GM23338 (cell line): ENCODE measurements around the gene TEN1. TPM values are rescaled to one million over a fixed set of nuclear protein-coding genes. Genes with fewer than 3 reads are reported as not detected.

ENCODE experiments used
- ATAC-seq: fragments of 200-7000 bp; cut with Tn5 transposase; 3 replicates; pipeline ENCODE4 v1.9.1; 2020
- DNase-seq: peaks from one replicate; pipeline ENCODE4 v3.0.0-alpha.2; 2015; ENCODE audit warnings: low spot score
- H2AFZ ChIP-seq: fragments of 200-600 bp; sonication (generic); 2 replicates; pipeline ENCODE4 v1.8.0; 2016; ENCODE audit warnings: antibody characterized with exemption, mild to moderate bottlenecking, moderate library complexity
- H3F3A ChIP-seq: fragments of 200-600 bp; sonication (generic); replicated peaks from 2 replicates; pipeline ENCODE4 v1.8.0; 2017; ENCODE audit warnings: antibody characterized with exemption, mixed run types, low read depth
- H3K27ac ChIP-seq: fragments of 200-600 bp; sonication (generic); 2 replicates; pipeline ENCODE4 v1.6.1; 2016; ENCODE audit warnings: low read depth
- H3K27me3 ChIP-seq: fragments of 200-600 bp; sonication (generic); 2 replicates; pipeline ENCODE4 v1.8.0; 2016; ENCODE audit warnings: mild to moderate bottlenecking, mixed run types, moderate library complexity; ENCODE audit not compliant: insufficient read depth
- H3K36me3 ChIP-seq: fragments of 200-600 bp; sonication (generic); 2 replicates; pipeline ENCODE4 v1.8.0; 2016; ENCODE audit warnings: mild to moderate bottlenecking; ENCODE audit not compliant: insufficient read depth
- H3K4me1 ChIP-seq: fragments of 200-600 bp; sonication (generic); 2 replicates; pipeline ENCODE4 v1.8.0; 2016; ENCODE audit warnings: mild to moderate bottlenecking, moderate library complexity; ENCODE audit not compliant: insufficient read depth
- H3K4me2 ChIP-seq: fragments of 200-600 bp; sonication (generic); 2 replicates; pipeline ENCODE4 v1.7.1; 2017; ENCODE audit warnings: mixed run types
- H3K4me3 ChIP-seq: fragments of 200-600 bp; sonication (generic); 2 replicates; pipeline ENCODE4 v1.6.1; 2016; ENCODE audit warnings: mixed run types
- H3K79me2 ChIP-seq: fragments of 200-600 bp; sonication (generic); replicated peaks from 2 replicates; pipeline ENCODE4 v1.8.0; 2017; ENCODE audit warnings: mild to moderate bottlenecking; ENCODE audit not compliant: insufficient read depth
- H3K9me2 ChIP-seq: fragments of 200-600 bp; sonication (generic); 2 replicates; pipeline ENCODE4 v1.8.0; 2017; ENCODE audit not compliant: insufficient read depth
- H4K20me1 ChIP-seq: fragments of 200-600 bp; sonication (generic); replicated peaks from 2 replicates; pipeline ENCODE4 v1.8.0; 2017; ENCODE audit warnings: mild to moderate bottlenecking; ENCODE audit not compliant: insufficient read depth
- H3K27ac Mint-ChIP-seq: 2 replicates; pipeline ENCODE4 v1.8.0; 2020; ENCODE audit warnings: inconsistent platforms, mild to moderate bottlenecking, moderate library complexity, mixed read lengths
- H3K27me3 Mint-ChIP-seq: 3 replicates; pipeline ENCODE4 v1.8.0; 2022; ENCODE audit warnings: low read depth, mild to moderate bottlenecking, moderate library complexity, mixed read lengths, inconsistent platforms; ENCODE audit not compliant: insufficient read depth, poor library complexity
- H3K36me3 Mint-ChIP-seq: 3 replicates; pipeline ENCODE4 v1.8.0; 2021; ENCODE audit warnings: low read depth, mild to moderate bottlenecking, inconsistent platforms, moderate library complexity, mixed read lengths
- H3K4me1 Mint-ChIP-seq: 3 replicates; pipeline ENCODE4 v1.8.0; 2020; ENCODE audit warnings: mild to moderate bottlenecking, inconsistent platforms, mixed read lengths
- H3K4me3 Mint-ChIP-seq: 3 replicates; pipeline ENCODE4 v1.8.0; 2021; ENCODE audit warnings: moderate library complexity, mild to moderate bottlenecking, inconsistent platforms, mixed read lengths
- H3K9me3 Mint-ChIP-seq: 3 replicates; pipeline ENCODE4 v1.8.0; 2020; ENCODE audit warnings: moderate library complexity, mild to moderate bottlenecking, inconsistent platforms, mixed read lengths
- CREB1 ChIP-seq: fragments of 250-450 bp; sonication (Bioruptor Pico); IDR thresholded peaks from 2 replicates; pipeline ENCODE4 v1.5.0; 2020; ENCODE audit warnings: low read depth, mild to moderate bottlenecking, moderate library complexity
- EZH2 ChIP-seq: fragments of 200-600 bp; sonication (generic); IDR thresholded peaks from one replicate; pipeline ENCODE4 v1.8.0; 2017; ENCODE audit warnings: antibody characterized with exemption, mild to moderate bottlenecking, low read depth; ENCODE audit not compliant: unreplicated experiment
- EZH2phosphoT487 ChIP-seq: fragments of 200-600 bp; sonication (generic); IDR thresholded peaks from one replicate; pipeline ENCODE4 v1.8.1; 2018; ENCODE audit warnings: antibody characterized with exemption; ENCODE audit not compliant: unreplicated experiment
- JUNB ChIP-seq: IDR thresholded peaks from one replicate; pipeline ENCODE4 v1.6.1; 2016; ENCODE audit warnings: antibody characterized with exemption; ENCODE audit not compliant: unreplicated experiment
- NANOG ChIP-seq: IDR thresholded peaks from 2 replicates; pipeline ENCODE4 v1.6.1; 2016; ENCODE audit warnings: antibody characterized with exemption, borderline replicate concordance
- POLR2AphosphoS5 ChIP-seq: IDR thresholded peaks from 2 replicates; pipeline ENCODE4 v1.6.1; 2016; ENCODE audit warnings: antibody characterized with exemption, low read depth
- REST ChIP-seq: IDR thresholded peaks from one replicate; pipeline ENCODE4 v1.6.1; 2018; ENCODE audit warnings: antibody characterized with exemption; ENCODE audit not compliant: unreplicated experiment
- STAT1 ChIP-seq: IDR thresholded peaks from one replicate; pipeline ENCODE4 v1.6.1; 2016; ENCODE audit warnings: antibody characterized with exemption; ENCODE audit not compliant: unreplicated experiment
- ZNF114 ChIP-seq: fragments of 250-450 bp; sonication (Bioruptor Pico); IDR thresholded peaks from 2 replicates; pipeline ENCODE4 v1.5.0; 2020; ENCODE audit warnings: mild to moderate bottlenecking, moderate library complexity
- ZNF331 ChIP-seq: fragments of 250-450 bp; sonication (Bioruptor Pico); IDR thresholded peaks from 2 replicates; pipeline ENCODE4 v1.5.0; 2020; ENCODE audit warnings: low read depth, mild to moderate bottlenecking, moderate library complexity
- ZNF462 ChIP-seq: fragments of 250-450 bp; sonication (Bioruptor Pico); IDR thresholded peaks from 2 replicates; pipeline ENCODE4 v1.5.0; 2020; ENCODE audit warnings: mild to moderate bottlenecking, moderate library complexity
- polyA plus RNA-seq: library from polyadenylated mRNA; unstranded; fragments of >200 nt; fragmentation: Nextera tagmentation; extraction: Ambion mirVana; gene quantifications from 2 replicates; pipeline ENCODE4 v1.2.1, GENCODE V29; 2016
- total RNA-seq: library from RNA; depleted of rRNA; stranded (reverse); fragments of >200 nt; shearing (Covaris generic); gene quantifications from 2 replicates; pipeline ENCODE4 v1.2.3, GENCODE V29; 2014
- TF ChIP-seq, protein P1 (sequence below): IDR thresholded peaks from 2 replicates; pipeline ENCODE4 v1.6.1; 2016; ENCODE audit warnings: antibody characterized with exemption
- TF ChIP-seq, protein P2 (sequence below), 2 experiments: fragments of 200-600 bp in 1 of 2; sonication (generic) in 1 of 2; conservative IDR thresholded peaks; 2 replicates each; pipeline versions ENCODE4 v1.5.1 to v1.6.1; 2016 to 2017; ENCODE audit warnings: antibody characterized with exemption in 2 of 2, low read depth in 2 of 2, mild to moderate bottlenecking in 2 of 2, moderate library complexity in 1 of 2

TEN1 gene
- total and polyA plus RNA-seq, 2 experiments from 2014 or later, result 11.3 to 14.1 TPM

DNA sequence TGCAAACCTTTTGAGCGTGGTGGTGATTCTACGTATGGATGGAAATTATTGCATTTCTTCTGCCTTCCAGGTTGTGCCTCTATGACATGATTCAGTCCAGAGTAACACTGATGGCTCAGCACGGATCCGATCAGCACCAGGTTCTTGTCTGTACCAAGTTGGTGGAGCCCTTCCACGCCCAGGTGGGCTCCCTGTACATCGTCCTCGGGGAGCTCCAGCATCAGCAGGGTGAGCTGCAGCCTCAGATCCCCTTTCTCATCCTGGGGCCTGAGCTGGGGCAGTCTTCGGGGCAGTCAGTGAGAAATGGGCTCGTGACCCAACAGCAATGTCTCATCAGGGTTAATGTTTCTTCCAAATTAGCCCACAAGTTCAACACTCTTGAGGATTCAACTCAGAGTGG is 12.4 kb downstream of the TEN1 start:
- Histone ChIP-seq H3K36me3 (no peaks in the 10 kb centered on the region), H3K27me3 (no peaks in the 10 kb centered on the region), H3F3A (no peaks in the 10 kb centered on the region), H3K79me2 (no peaks in the 10 kb centered on the region), H3K4me2 (no peak overlapping the region), H3K4me3 (no peak overlapping the region), H3K27ac (no peak overlapping the region), H3K4me1 (no peaks in the 10 kb centered on the region), H4K20me1 (no peaks in the 10 kb centered on the region), H2AFZ (no peak overlapping the region), H3K9me2 (no peaks in the 10 kb centered on the region)
- H3K9me3 Mint-ChIP-seq, result no peaks in the 10 kb centered on the region
- DNase-seq, result no peak
- H3K27ac Mint-ChIP-seq, result no peak overlapping the region
- TF ChIP-seq, protein P1, sequence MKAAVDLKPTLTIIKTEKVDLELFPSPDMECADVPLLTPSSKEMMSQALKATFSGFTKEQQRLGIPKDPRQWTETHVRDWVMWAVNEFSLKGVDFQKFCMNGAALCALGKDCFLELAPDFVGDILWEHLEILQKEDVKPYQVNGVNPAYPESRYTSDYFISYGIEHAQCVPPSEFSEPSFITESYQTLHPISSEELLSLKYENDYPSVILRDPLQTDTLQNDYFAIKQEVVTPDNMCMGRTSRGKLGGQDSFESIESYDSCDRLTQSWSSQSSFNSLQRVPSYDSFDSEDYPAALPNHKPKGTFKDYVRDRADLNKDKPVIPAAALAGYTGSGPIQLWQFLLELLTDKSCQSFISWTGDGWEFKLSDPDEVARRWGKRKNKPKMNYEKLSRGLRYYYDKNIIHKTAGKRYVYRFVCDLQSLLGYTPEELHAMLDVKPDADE, result no peak
- TF ChIP-seq ZNF462 (CRISPR knock-in tag) (no peak), CREB1 (CRISPR knock-in tag) (no peak), NANOG (no peak), JUNB (no peak), REST (no peak), STAT1 (no peak), EZH2phosphoT487 (no peak), ZNF114 (no peak), ZNF331 (CRISPR knock-in tag) (no peak), EZH2 (no peak), POLR2AphosphoS5 (no peak)
- TF ChIP-seq, protein P2, sequence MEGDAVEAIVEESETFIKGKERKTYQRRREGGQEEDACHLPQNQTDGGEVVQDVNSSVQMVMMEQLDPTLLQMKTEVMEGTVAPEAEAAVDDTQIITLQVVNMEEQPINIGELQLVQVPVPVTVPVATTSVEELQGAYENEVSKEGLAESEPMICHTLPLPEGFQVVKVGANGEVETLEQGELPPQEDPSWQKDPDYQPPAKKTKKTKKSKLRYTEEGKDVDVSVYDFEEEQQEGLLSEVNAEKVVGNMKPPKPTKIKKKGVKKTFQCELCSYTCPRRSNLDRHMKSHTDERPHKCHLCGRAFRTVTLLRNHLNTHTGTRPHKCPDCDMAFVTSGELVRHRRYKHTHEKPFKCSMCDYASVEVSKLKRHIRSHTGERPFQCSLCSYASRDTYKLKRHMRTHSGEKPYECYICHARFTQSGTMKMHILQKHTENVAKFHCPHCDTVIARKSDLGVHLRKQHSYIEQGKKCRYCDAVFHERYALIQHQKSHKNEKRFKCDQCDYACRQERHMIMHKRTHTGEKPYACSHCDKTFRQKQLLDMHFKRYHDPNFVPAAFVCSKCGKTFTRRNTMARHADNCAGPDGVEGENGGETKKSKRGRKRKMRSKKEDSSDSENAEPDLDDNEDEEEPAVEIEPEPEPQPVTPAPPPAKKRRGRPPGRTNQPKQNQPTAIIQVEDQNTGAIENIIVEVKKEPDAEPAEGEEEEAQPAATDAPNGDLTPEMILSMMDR (conservative IDR thresholded peaks at IDR 0.05; ENCODE audit: low read depth in 2 of 2), result no peak
- H3K4me3 Mint-ChIP-seq, result no peak overlapping the region
- H3K4me1 Mint-ChIP-seq, result no peaks in the 10 kb centered on the region
- H3K36me3 Mint-ChIP-seq, result peaks cover 29% of the 10 kb centered on the region
- H3K27me3 Mint-ChIP-seq, result peaks cover 5% of the 10 kb centered on the region
- no peak for ATAC-seq
